ENCODE results near the gene DAAM2. TPM values are rescaled to one million over a fixed set of nuclear protein-coding genes. Genes with fewer than 3 reads are reported as not detected.

The DAAM2 gene
- total RNA-seq, 1 experiment from 2014 or later = not detected

- no peaks in the 10 kb centered on the region for H3K27me3 ChIP-seq (replicated peaks; ENCODE audit: control insufficient read depth, insufficient read depth, low read length)
- no peak for DNase-seq
- intact Hi-C loops (cut with micrococcal nuclease; ENCODE audit: unreplicated experiment) = no loop called here
- no peaks in the 10 kb centered on the region for H3K9me3 ChIP-seq
- TF ChIP-seq, protein P1, sequence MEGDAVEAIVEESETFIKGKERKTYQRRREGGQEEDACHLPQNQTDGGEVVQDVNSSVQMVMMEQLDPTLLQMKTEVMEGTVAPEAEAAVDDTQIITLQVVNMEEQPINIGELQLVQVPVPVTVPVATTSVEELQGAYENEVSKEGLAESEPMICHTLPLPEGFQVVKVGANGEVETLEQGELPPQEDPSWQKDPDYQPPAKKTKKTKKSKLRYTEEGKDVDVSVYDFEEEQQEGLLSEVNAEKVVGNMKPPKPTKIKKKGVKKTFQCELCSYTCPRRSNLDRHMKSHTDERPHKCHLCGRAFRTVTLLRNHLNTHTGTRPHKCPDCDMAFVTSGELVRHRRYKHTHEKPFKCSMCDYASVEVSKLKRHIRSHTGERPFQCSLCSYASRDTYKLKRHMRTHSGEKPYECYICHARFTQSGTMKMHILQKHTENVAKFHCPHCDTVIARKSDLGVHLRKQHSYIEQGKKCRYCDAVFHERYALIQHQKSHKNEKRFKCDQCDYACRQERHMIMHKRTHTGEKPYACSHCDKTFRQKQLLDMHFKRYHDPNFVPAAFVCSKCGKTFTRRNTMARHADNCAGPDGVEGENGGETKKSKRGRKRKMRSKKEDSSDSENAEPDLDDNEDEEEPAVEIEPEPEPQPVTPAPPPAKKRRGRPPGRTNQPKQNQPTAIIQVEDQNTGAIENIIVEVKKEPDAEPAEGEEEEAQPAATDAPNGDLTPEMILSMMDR (IDR thresholded peaks at IDR 0.05; ENCODE audit: insufficient read depth in 1 of 2, low read depth in 1 of 2, low read length in 1 of 2, severe bottlenecking in 1 of 2, unreplicated experiment in 1 of 2) = no peak
- Mint-ChIP-seq H3K9me3 (ENCODE audit: unreplicated experiment) (no peaks in the 10 kb centered on the region), H3K4me1 (ENCODE audit: low read depth, unreplicated experiment) (peaks cover 18% of the 10 kb centered on the region), H3K27me3 (ENCODE audit: insufficient read depth, unreplicated experiment) (no peaks in the 10 kb centered on the region), H3K27ac (ENCODE audit: unreplicated experiment) (no peak overlapping the region), H3K4me3 (ENCODE audit: unreplicated experiment) (no peak overlapping the region), H3K36me3 (ENCODE audit: insufficient read depth, unreplicated experiment) (no peaks in the 10 kb centered on the region)
- POLR2A ChIA-PET = no interaction called here
- no peaks in the 10 kb centered on the region; the same call in 1 of the 2 replicates for H3K36me3 ChIP-seq (ENCODE audit: control insufficient read depth, insufficient read depth, low read length)
- CTCF ChIA-PET = no interaction called here
- peaks cover 29% of the 10 kb centered on the region for H3K4me1 ChIP-seq
- H3K4me3 ChIP-seq (ENCODE audit: low read depth, low read length) = no peak overlapping the region
- BruUV-seq (replicated peaks) = no TSS peak
Measured at GRCh38 chr6:39951191-39951590, 159.0 kb downstream of the DAAM2 start.

- no peak overlapping the region for H3K4me3 Mint-ChIP-seq (ENCODE audit: unreplicated experiment)
- DNase-seq = no peak
Measured at GRCh38 chr6:39951716-39952115, 159.5 kb downstream of the DAAM2 start.

GRCh38 chr6:39952167-39952566, 160.0 kb downstream of the DAAM2 start:
- no peaks in the 10 kb centered on the region for H3K27me3 ChIP-seq (replicated peaks; ENCODE audit: control insufficient read depth, insufficient read depth, low read length)
- peaks cover under 1% of the 10 kb centered on the region for H3K9me3 Mint-ChIP-seq (ENCODE audit: unreplicated experiment)
- no peaks in the 10 kb centered on the region for H3K9me3 ChIP-seq
- no TSS peak for BruUV-seq (replicated peaks)
- peaks cover 15% of the 10 kb centered on the region for H3K4me1 Mint-ChIP-seq (ENCODE audit: low read depth, unreplicated experiment)
- POLR2A ChIA-PET = no interaction called here
- CTCF ChIA-PET = no interaction called here
- H3K27me3 Mint-ChIP-seq (ENCODE audit: insufficient read depth, unreplicated experiment) = no peaks in the 10 kb centered on the region
- no peak overlapping the region for H3K27ac Mint-ChIP-seq (ENCODE audit: unreplicated experiment)
- no peak overlapping the region for H3K4me3 Mint-ChIP-seq (ENCODE audit: unreplicated experiment)
- H3K4me1 ChIP-seq = peaks cover 20% of the 10 kb centered on the region
- DNase-seq = no peak
- no peak overlapping the region for H3K4me3 ChIP-seq (ENCODE audit: low read depth, low read length)
- no peaks in the 10 kb centered on the region for H3K36me3 Mint-ChIP-seq (ENCODE audit: insufficient read depth, unreplicated experiment)
- intact Hi-C loops (cut with micrococcal nuclease; ENCODE audit: unreplicated experiment) = no loop called here
- TF ChIP-seq, protein P1 (IDR thresholded peaks at IDR 0.05; ENCODE audit: insufficient read depth in 1 of 2, low read depth in 1 of 2, low read length in 1 of 2, severe bottlenecking in 1 of 2, unreplicated experiment in 1 of 2) = no peak
- no peaks in the 10 kb centered on the region; the same call in 1 of the 2 replicates for H3K36me3 ChIP-seq (ENCODE audit: control insufficient read depth, insufficient read depth, low read length)

More at GRCh38 chr6:39951716-39952115, 159.5 kb downstream of the DAAM2 start:
- Mint-ChIP-seq H3K27me3 (ENCODE audit: insufficient read depth, unreplicated experiment) (no peaks in the 10 kb centered on the region), H3K27ac (ENCODE audit: unreplicated experiment) (no peak overlapping the region), H3K36me3 (ENCODE audit: insufficient read depth, unreplicated experiment) (no peaks in the 10 kb centered on the region), H3K9me3 (ENCODE audit: unreplicated experiment) (no peaks in the 10 kb centered on the region), H3K4me1 (ENCODE audit: low read depth, unreplicated experiment) (peaks cover 18% of the 10 kb centered on the region)
- Histone ChIP-seq H3K9me3 (no peaks in the 10 kb centered on the region), H3K36me3 (ENCODE audit: control insufficient read depth, insufficient read depth, low read length) (no peaks in the 10 kb centered on the region; the same call in 1 of the 2 replicates), H3K27me3 (replicated peaks; ENCODE audit: control insufficient read depth, insufficient read depth, low read length) (no peaks in the 10 kb centered on the region), H3K4me1 (peaks cover 24% of the 10 kb centered on the region), H3K4me3 (ENCODE audit: low read depth, low read length) (no peak overlapping the region)
- TF ChIP-seq, protein P1 (IDR thresholded peaks at IDR 0.05; ENCODE audit: insufficient read depth in 1 of 2, low read depth in 1 of 2, low read length in 1 of 2, severe bottlenecking in 1 of 2, unreplicated experiment in 1 of 2) = no peak
- no TSS peak for BruUV-seq (replicated peaks)
- POLR2A ChIA-PET = no interaction called here
- CTCF ChIA-PET = no interaction called here
- intact Hi-C loops (cut with micrococcal nuclease; ENCODE audit: unreplicated experiment) = no loop called here

All from Caco-2 (cell line).